Lower leg skin (tissue), 3 donors: ENCODE measurements around the gene MID1IP1.

Experiments
- CTCF ChIP-seq, 3 donors: fragments of 450-650 bp; IDR thresholded peaks; one replicate each; pipeline ENCODE4 v1.5.1; 2016; ENCODE audit warnings: antibody characterized with exemption in 3 of 3, mild to moderate bottlenecking in 3 of 3, moderate library complexity in 2 of 3
- POLR2A ChIP-seq, 2 donors: fragments of 450-650 bp; IDR thresholded peaks; one replicate each; pipeline ENCODE4 v1.6.1; 2016 to 2017; ENCODE audit warnings: antibody characterized with exemption in 2 of 2, mild to moderate bottlenecking in 1 of 2, moderate library complexity in 1 of 2

GRCh38 chrX:38803588-38804431 lies 2.6 kb downstream of the MID1IP1 start:
- TF ChIP-seq CTCF (IDR thresholded peaks at IDR 0.05) (no peak), POLR2A (IDR thresholded peaks at IDR 0.05) (peak in 1 of 2 donors; percentile 28)
